ENCODE measurements around the gene CCDC33.

GRCh38 chr15:74351670-74352069 is 115.5 kb downstream of the CCDC33 start:
- TF ChIP-seq ZNF274 (IDR thresholded peaks at IDR 0.05; ENCODE audit: low read depth, low read length) (no peak), YY1 (IDR thresholded peaks at IDR 0.05; ENCODE audit: insufficient read depth, insufficient read length) (no peak), SUZ12 (IDR thresholded peaks at IDR 0.05; ENCODE audit: extremely low read depth, insufficient read depth, insufficient read length) (no peak)
